ENCODE results near the gene HDGF.

Gene HDGF

GRCh38 chr1:156725683-156726280 lies 25.7 kb downstream of the HDGF start:
- peak; percentile 88 for DNase-seq (ENCODE audit: low read depth)

- DNase-seq (ENCODE audit: low read depth): no peak
These were observed 29.9 kb downstream of the HDGF start for GRCh38 chr1:156721535-156721934.

- no peak for DNase-seq (ENCODE audit: low read depth)
These were observed 30.3 kb downstream of the HDGF start for GRCh38 chr1:156721131-156721530.

GRCh38 chr1:156717351-156717750 lies 34.1 kb downstream of the HDGF start:
- no peak for DNase-seq (ENCODE audit: low read depth)

- no peak for DNase-seq (ENCODE audit: low read depth)
These were observed 36.6 kb downstream of the HDGF start for GRCh38 chr1:156714830-156715229.

GRCh38 chr1:156712626-156713025 lies 38.8 kb downstream of the HDGF start:
- no peak for DNase-seq (ENCODE audit: low read depth)

- no peak for DNase-seq (ENCODE audit: low read depth)
These were observed 40.3 kb downstream of the HDGF start for GRCh38 chr1:156711011-156711817.

- no peak for DNase-seq (ENCODE audit: low read depth)
These were observed 41.6 kb downstream of the HDGF start for GRCh38 chr1:156709757-156710489.

GRCh38 chr1:156709031-156709430 lies 42.4 kb downstream of the HDGF start:
- no peak for DNase-seq (ENCODE audit: low read depth)

GRCh38 chr1:156708218-156708661 lies 43.2 kb downstream of the HDGF start:
- no peak for DNase-seq (ENCODE audit: low read depth)

- no peak for DNase-seq (ENCODE audit: low read depth)
These were observed 43.9 kb downstream of the HDGF start for GRCh38 chr1:156707417-156708217.

- DNase-seq (ENCODE audit: low read depth): no peak
These were observed 44.6 kb downstream of the HDGF start for GRCh38 chr1:156706657-156707416.

GRCh38 chr1:156705918-156706656 lies 45.4 kb downstream of the HDGF start:
- no peak for DNase-seq (ENCODE audit: low read depth)

GRCh38 chr1:156705321-156705917 lies 46.1 kb downstream of the HDGF start, which contains the start of gene CRABP2:
TSS of gene CRABP2 (minus strand) at chr1:156705583. CDS start at chr1:156705446, 137 bp downstream.
- DNase-seq (ENCODE audit: low read depth): no peak

GRCh38 chr1:156704930-156705320 lies 46.5 kb downstream of the HDGF start:
- DNase-seq (ENCODE audit: low read depth): peak; percentile 62

GRCh38 chr1:156704166-156704711 lies 47.2 kb downstream of the HDGF start:
- no peak for DNase-seq (ENCODE audit: low read depth)

- DNase-seq (ENCODE audit: low read depth): no peak
These were observed 47.7 kb downstream of the HDGF start for GRCh38 chr1:156703741-156704140.

- DNase-seq (ENCODE audit: low read depth): no peak
These were observed 48.1 kb downstream of the HDGF start for GRCh38 chr1:156703336-156703735.

GRCh38 chr1:156700736-156701531 lies 50.5 kb downstream of the HDGF start:
- DNase-seq (ENCODE audit: low read depth): no peak

All from iris pigment epithelial cell (primary cell).